HUES48 (cell line): ENCODE data around the gene ATP13A5.
A peak's percentile ranks its signal among the peaks of the same experiment; 100 is the strongest.

ENCODE experiments used
- H3K27ac ChIP-seq: one replicate; pipeline ENCODE4 v1.7.0; 2013; ENCODE audit warnings: low read depth, low read length, inconsistent platforms
- H3K27me3 ChIP-seq: 2 replicates; pipeline ENCODE4 v1.6.1; 2013; ENCODE audit warnings: mild to moderate bottlenecking, low read length; ENCODE audit not compliant: control insufficient read depth, insufficient read depth
- H3K36me3 ChIP-seq: 2 replicates; pipeline ENCODE4 v1.6.1; 2013; ENCODE audit warnings: low read length; ENCODE audit not compliant: control insufficient read depth, insufficient read depth
- H3K4me1 ChIP-seq: 2 replicates; pipeline ENCODE4 v1.6.1; 2013; ENCODE audit warnings: mild to moderate bottlenecking, low read length; ENCODE audit not compliant: control insufficient read depth, insufficient read depth
- H3K4me3 ChIP-seq: 2 replicates; pipeline ENCODE4 v1.5.1; 2013; ENCODE audit warnings: mild to moderate bottlenecking, low read depth, low read length
- H3K9ac ChIP-seq: 2 replicates; pipeline ENCODE4 v1.6.1; 2013; ENCODE audit warnings: mild to moderate bottlenecking, low read depth, low read length, moderate library complexity
- H3K9me3 ChIP-seq: 2 replicates; pipeline ENCODE4 v1.6.1; 2013; ENCODE audit warnings: low read length; ENCODE audit not compliant: control insufficient read depth, insufficient read depth

Gene ATP13A5, protein sequence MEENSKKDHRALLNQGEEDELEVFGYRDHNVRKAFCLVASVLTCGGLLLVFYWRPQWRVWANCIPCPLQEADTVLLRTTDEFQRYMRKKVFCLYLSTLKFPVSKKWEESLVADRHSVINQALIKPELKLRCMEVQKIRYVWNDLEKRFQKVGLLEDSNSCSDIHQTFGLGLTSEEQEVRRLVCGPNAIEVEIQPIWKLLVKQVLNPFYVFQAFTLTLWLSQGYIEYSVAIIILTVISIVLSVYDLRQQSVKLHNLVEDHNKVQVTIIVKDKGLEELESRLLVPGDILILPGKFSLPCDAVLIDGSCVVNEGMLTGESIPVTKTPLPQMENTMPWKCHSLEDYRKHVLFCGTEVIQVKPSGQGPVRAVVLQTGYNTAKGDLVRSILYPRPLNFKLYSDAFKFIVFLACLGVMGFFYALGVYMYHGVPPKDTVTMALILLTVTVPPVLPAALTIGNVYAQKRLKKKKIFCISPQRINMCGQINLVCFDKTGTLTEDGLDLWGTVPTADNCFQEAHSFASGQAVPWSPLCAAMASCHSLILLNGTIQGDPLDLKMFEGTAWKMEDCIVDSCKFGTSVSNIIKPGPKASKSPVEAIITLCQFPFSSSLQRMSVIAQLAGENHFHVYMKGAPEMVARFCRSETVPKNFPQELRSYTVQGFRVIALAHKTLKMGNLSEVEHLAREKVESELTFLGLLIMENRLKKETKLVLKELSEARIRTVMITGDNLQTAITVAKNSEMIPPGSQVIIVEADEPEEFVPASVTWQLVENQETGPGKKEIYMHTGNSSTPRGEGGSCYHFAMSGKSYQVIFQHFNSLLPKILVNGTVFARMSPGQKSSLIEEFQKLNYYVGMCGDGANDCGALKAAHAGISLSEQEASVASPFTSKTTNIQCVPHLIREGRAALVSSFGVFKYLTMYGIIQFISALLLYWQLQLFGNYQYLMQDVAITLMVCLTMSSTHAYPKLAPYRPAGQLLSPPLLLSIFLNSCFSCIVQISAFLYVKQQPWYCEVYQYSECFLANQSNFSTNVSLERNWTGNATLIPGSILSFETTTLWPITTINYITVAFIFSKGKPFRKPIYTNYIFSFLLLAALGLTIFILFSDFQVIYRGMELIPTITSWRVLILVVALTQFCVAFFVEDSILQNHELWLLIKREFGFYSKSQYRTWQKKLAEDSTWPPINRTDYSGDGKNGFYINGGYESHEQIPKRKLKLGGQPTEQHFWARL

DNA sequence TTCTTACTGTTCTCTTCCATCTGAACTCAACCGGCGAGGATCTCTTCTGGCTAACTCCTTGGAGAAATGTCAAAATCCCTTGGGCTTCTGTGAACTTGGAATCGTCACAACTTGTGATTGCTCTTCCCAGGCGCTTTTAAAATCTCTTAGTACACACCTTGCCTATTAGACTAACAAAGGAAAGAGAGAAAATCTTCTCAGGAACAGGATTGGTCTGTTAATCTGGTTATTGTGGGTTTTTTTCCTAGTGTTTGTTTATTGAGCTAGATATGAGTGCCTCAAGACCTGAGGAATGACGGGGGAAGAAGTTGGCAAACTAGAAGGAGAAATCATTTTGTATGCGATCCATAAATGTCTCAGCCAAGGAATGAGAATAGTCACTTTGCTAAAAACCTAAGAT, at the start of gene ATP13A5:
ATP13A5 (minus strand) TSS at position 48 of the 400 bp plus-strand sequence; CDS start at position 20, 28 bp downstream.
- Histone ChIP-seq H3K4me3 (no peak within 1 kb of the TSS), H3K9me3 (no peaks in the 10 kb centered on the region), H3K4me1 (peaks cover 16% of the 10 kb centered on the region; the same call in 1 of the 2 replicates), H3K27me3 (no peaks in the 10 kb centered on the region), H3K36me3 (no peaks in the 10 kb centered on the region), H3K9ac (no peak within 1 kb of the TSS), H3K27ac (peak within 1 kb of the TSS; percentile 22)

DNA sequence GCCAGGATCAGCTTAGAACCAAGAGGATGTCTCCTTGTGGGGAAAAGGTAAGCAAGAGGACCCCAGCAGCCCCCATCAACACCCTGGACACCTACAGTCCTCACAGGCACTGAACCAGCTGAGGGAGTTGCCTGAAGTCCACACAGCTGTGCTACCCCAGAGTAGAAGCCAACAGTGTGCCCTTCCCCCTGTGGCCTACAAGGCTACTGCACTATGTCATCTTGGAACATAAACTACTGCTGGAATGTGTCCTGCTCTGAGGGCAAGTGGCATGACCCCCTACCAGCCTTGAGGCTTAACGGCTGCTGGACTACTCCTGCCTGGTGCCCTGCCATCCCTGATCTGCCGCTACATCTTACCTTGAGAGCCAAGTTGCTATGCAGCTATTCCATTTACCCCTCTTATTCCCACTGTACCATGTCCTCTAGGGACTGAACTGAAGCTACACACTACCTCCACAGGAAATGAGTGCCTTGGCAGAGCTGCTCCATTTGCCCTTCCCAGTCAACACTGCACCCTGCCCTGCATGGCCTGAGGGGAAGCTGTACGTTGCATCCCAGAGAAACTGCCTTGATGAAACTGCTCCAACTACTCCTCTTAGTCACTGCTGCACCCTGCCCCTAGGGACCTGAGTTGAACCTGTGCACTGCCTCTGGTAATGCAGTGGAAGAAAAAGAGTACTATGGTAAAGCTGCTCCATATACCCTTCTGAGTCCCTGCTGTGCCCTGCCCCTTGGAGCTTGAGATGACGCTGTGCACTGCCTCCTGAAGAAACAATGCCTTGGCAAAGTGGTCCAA, 40.2 kb upstream of the ATP13A5 start:
- H3K4me1 ChIP-seq: no peaks in the 10 kb centered on the region
- no peak overlapping the region for H3K27ac ChIP-seq
- no peaks in the 10 kb centered on the region for H3K36me3 ChIP-seq
- H3K4me3 ChIP-seq: no peak overlapping the region
- H3K9ac ChIP-seq: no peak overlapping the region
- H3K27me3 ChIP-seq: no peaks in the 10 kb centered on the region
- H3K9me3 ChIP-seq: peaks cover 7% of the 10 kb centered on the region; the same call in 1 of the 2 replicates

DNA sequence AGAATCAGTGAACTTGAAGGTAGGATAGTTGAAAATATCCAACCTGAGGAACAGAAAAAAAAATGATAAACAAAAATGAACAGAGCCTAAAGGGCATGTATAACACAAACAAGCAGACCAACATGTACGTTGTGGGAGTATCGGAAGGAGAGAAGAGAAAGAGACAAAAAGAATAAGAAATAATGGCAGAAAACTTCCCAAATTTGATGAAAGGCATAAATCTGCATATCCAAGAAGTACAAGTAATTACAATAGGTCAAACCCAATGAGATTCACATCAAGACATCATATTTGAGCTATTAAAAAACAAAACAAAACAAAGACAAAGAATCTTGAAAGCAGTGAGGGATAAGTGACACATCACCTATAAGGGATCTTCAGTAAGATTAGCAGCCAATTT, 38.1 kb upstream of the ATP13A5 start:
- H3K4me1 ChIP-seq: no peaks in the 10 kb centered on the region
- no peaks in the 10 kb centered on the region for H3K27me3 ChIP-seq
- peaks cover 6% of the 10 kb centered on the region; the same call in 1 of the 2 replicates for H3K9me3 ChIP-seq
- no peaks in the 10 kb centered on the region for H3K36me3 ChIP-seq
- no peak overlapping the region for H3K27ac ChIP-seq
- no peak overlapping the region for H3K4me3 ChIP-seq
- H3K9ac ChIP-seq: no peak overlapping the region

DNA sequence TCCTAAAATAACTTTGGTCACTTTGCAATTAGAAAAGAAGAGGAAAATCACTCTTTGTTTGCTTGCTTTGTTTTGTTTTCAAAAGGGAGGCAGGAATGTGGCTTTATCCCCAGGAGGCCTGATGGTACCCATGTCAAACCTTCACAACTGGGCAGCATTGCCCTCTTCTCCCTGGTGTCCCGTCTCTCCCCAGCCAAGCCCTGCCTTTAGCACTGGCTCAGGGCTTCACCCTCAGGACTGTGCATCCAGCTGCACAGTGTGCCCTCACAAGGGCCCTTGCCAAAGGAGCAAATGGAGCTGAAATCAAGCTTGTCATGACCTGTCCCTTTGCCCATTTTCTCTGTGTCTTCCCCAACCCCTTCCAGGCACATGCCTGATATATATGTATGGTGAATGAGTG, 29.1 kb upstream of the ATP13A5 start:
- no peak overlapping the region for H3K9ac ChIP-seq
- no peaks in the 10 kb centered on the region for H3K27me3 ChIP-seq
- H3K27ac ChIP-seq: no peak overlapping the region
- no peaks in the 10 kb centered on the region for H3K36me3 ChIP-seq
- H3K9me3 ChIP-seq: no peaks in the 10 kb centered on the region
- H3K4me3 ChIP-seq: no peak overlapping the region
- H3K4me1 ChIP-seq: peaks cover 5% of the 10 kb centered on the region

DNA sequence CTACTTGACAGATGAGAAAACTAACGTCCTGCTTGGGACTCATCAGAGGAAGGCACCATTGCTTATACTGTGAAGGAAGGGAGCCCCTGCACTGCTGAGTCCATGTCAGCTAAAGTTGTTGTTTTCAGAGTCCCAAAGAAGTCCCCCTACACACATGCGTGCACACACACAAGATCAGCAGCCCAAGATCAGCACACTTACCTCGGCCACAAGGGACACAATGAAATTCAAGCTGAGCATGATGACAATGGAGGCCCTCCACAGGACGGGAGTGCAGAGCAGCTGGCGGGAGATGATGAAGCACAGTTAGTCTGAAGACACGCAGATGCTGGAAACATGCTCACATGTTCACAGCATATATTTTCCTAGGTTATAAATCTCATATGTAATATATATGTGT, 28.6 kb upstream of the ATP13A5 start:
- Histone ChIP-seq H3K9me3 (no peaks in the 10 kb centered on the region), H3K27ac (no peak overlapping the region), H3K4me3 (no peak overlapping the region), H3K4me1 (peaks cover 5% of the 10 kb centered on the region), H3K27me3 (no peaks in the 10 kb centered on the region), H3K36me3 (no peaks in the 10 kb centered on the region), H3K9ac (no peak overlapping the region)

DNA sequence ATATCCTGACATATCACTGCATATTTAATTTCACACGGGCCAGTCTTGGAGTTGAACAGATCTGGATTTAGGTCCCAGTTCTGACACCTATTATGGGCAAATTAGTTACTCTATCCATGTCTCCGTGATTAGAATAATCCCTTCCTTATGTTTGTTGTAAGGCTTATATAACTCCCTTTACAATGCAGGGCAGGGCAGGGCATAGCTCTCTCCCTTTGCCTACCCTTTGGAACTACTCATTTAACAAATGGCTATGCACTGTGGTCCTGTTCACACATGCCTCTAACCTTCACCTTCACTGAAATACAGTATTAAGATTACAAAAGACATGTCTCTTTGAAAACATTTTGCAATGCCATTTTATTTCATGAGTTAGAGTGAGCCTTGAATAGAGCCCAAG, 24.8 kb upstream of the ATP13A5 start:
- no peak overlapping the region for H3K9ac ChIP-seq
- H3K27me3 ChIP-seq: no peaks in the 10 kb centered on the region
- H3K4me3 ChIP-seq: no peak overlapping the region
- no peaks in the 10 kb centered on the region for H3K9me3 ChIP-seq
- H3K27ac ChIP-seq: no peak overlapping the region
- H3K36me3 ChIP-seq: no peaks in the 10 kb centered on the region
- H3K4me1 ChIP-seq: peaks cover 5% of the 10 kb centered on the region

DNA sequence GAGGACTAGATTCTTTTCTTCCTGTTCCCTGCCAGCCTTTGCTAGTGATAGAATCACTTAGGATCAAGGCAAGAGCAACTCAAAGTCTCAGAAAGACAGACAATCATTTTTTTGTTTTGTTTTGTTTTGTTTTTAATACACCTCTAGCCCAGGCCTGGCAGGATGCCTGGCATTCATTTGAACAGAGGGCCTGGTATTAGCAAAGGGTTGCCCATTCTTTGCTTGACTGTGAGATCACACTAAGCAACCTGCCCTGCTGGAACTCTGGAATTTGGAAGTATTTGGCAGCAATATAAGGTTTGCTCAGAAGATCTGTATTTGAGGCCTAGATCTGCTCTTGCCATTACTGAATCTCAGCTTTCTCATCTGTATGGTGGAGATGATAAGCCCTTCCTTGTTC, 21.8 kb upstream of the ATP13A5 start:
- Histone ChIP-seq H3K27me3 (no peaks in the 10 kb centered on the region), H3K9me3 (no peaks in the 10 kb centered on the region), H3K4me3 (no peak overlapping the region), H3K4me1 (no peaks in the 10 kb centered on the region), H3K9ac (no peak overlapping the region), H3K36me3 (no peaks in the 10 kb centered on the region), H3K27ac (no peak overlapping the region)

DNA sequence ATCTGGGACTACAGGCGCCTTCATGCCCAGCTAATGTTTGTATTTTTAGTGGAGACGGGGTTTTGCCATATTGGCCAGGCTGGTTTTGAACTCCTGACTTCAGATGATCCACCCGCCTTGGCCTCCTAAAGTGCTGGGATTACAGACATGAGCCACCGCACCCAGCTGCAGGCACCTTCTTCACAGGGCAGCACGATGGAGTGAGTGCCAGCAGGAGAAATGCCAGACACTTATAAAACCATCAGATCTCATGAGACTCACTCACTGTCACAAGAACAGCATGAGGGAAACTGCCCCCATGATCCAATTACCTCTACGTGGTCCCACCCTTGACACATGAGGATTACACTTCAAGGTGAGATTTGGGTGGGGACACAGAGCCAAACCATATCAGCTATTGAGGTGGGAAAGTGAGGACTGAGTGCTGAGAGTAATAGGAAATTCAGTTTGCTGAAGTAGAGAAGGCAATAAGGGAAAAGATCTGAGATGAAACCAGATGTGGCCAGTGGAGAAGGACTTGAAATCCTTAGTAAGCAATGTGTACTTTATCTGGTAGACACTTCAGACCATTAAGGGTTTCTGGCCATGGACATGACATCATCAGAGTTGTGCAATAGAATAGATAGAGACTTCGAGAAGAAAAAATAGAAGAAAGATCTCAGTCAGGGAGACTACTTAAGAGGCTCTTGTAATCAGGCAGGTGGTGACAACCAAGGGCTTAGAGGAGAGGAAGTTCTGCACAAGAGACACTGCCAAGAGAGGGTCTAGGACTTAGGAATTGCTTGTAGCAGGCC, 18.1 kb upstream of the ATP13A5 start:
- Histone ChIP-seq H3K27ac (no peak overlapping the region), H3K27me3 (no peaks in the 10 kb centered on the region), H3K9me3 (no peaks in the 10 kb centered on the region), H3K4me1 (no peaks in the 10 kb centered on the region), H3K36me3 (no peaks in the 10 kb centered on the region), H3K9ac (no peak overlapping the region), H3K4me3 (no peak overlapping the region)

DNA sequence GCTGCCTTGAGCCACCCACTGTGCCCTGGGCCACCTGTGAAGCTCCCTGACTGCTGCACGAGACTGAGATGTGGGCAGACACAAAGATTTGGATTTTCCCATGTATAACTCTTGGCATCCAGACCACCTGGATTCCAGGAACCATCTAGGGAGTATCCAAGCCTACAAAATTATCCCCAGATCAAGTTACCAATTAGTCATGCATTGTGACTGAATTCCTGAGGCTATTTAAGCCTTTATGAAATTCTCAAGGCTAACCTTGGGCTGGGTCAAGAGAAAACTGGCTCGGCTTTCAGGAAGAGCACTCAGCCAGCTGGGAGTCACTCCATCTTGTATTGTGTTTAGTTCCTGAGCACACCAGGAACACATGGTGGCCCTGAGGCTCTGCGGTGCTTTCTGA, 13.3 kb upstream of the ATP13A5 start:
- peaks cover 33% of the 10 kb centered on the region for H3K4me1 ChIP-seq
- H3K9me3 ChIP-seq: no peaks in the 10 kb centered on the region
- no peak overlapping the region for H3K4me3 ChIP-seq
- no peaks in the 10 kb centered on the region for H3K36me3 ChIP-seq
- H3K27ac ChIP-seq: no peak overlapping the region
- no peak overlapping the region for H3K9ac ChIP-seq
- H3K27me3 ChIP-seq: no peaks in the 10 kb centered on the region; the same call in 1 of the 2 replicates
